Measurements from ENCODE around the gene THSD4.

DNA sequence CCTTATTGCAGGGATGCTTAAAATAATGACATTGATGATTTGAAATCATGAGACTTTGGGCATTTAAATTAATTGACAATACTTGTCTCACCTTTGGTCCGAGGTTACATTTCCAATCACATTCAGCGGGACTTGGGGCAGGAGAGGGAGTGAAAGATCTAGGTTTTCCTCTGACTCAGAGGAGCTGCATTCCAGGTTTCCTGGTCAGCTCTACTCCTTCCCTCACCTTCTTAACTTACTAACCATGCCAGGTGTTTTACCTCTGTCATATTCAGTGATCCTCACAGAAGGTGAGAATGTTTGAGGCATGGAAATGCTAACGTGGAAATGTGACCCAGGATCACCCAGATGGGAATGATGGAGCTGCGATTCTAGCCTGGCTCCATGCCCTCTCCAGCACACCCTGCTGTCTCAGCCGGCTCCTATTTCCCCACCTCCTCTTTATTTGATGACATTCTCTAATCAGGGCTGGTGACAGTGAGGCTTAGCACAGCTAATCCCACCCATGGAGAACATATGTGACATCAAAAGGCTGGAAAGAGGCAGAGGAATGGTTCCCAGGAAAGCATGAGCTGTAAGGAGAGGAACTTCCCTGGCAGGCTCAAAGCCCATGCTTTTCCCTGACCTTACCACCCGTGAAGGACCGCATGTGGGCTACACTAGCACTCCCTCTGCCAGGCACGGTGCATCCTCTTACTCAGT is 38.7 kb downstream of the THSD4 start:
- TF ChIP-seq CTCF (IDR thresholded peaks at IDR 0.05; ENCODE audit: low read depth, low read length, poor library complexity, severe bottlenecking), result no peak
- TF ChIP-seq EZH2phosphoT487 (IDR thresholded peaks at IDR 0.05; ENCODE audit: borderline replicate concordance, low read length), result no peak
